ENCODE results near the gene KRTAP2-1. TPM values are rescaled to one million over a fixed set of nuclear protein-coding genes. Genes with fewer than 3 reads are reported as not detected.
"Not testable (repeated sequence)": the region's sequence is repeated elsewhere in the genome, so short reads cannot be mapped to it uniquely, and the experiment has no call there.

The KRTAP2-1 gene
- total RNA-seq, 2 donors from 2014 or later = not detected

GRCh38 chr17:41042953-41043352, 4.2 kb downstream of the KRTAP2-1 start:
- Mint-ChIP-seq H3K4me3 (no peak overlapping the region), H3K27me3 (peaks cover 25 to 40% of the 10 kb centered on the region in 2 donors), H3K9me3 (peaks cover 3% of the 10 kb centered on the region), H3K4me1 (ENCODE audit: low read depth in 2 of 2) (peaks cover 0 to 4% of the 10 kb centered on the region in 2 donors), H3K36me3 (peaks cover 5% of the 10 kb centered on the region), H3K27ac (no peak overlapping the region)
- ATAC-seq (no peak), DNase-seq (ENCODE audit: low spot score) (no peak)

GRCh38 chr17:41040783-41041571, 6.1 kb downstream of the KRTAP2-1 start, which contains the start of gene KRTAP1-1:
Gene KRTAP1-1, minus strand, starts transcription at chr17:41041450. Its CDS starts 53 bp downstream, at chr17:41041397.
- ATAC-seq; H3K27ac Mint-ChIP-seq; DNase-seq (ENCODE audit: low spot score): not testable (repeated sequence)

GRCh38 chr17:41037853-41038350, 9.2 kb downstream of the KRTAP2-1 start:
- no peak for ATAC-seq
- H3K4me1 Mint-ChIP-seq (ENCODE audit: low read depth in 2 of 2) = no peaks in the 10 kb centered on the region

More at GRCh38 chr17:41040783-41041571, 6.1 kb downstream of the KRTAP2-1 start, which contains the start of gene KRTAP1-1:
- H3K4me1 Mint-ChIP-seq (ENCODE audit: low read depth in 2 of 2); H3K9me3 Mint-ChIP-seq; H3K4me3 Mint-ChIP-seq; H3K36me3 Mint-ChIP-seq: not testable (repeated sequence)
- H3K27me3 Mint-ChIP-seq = peaks cover 30 to 41% of the 10 kb centered on the region in 2 donors

GRCh38 chr17:41034346-41034935, 12.7 kb downstream of the KRTAP2-1 start, which contains the start of gene KRTAP1-3:
Gene KRTAP1-3, minus strand, starts transcription at chr17:41034874. Its CDS starts 53 bp downstream, at chr17:41034821.
- DNase-seq (ENCODE audit: low spot score); H3K4me1 Mint-ChIP-seq (ENCODE audit: low read depth in 2 of 2): not testable (repeated sequence)
- peaks cover 33 to 52% of the 10 kb centered on the region in 2 donors for H3K27me3 Mint-ChIP-seq

More at GRCh38 chr17:41037853-41038350, 9.2 kb downstream of the KRTAP2-1 start:
- Mint-ChIP-seq H3K36me3 (no peaks in the 10 kb centered on the region), H3K4me3 (no peak overlapping the region), H3K27ac (no peak overlapping the region), H3K27me3 (peaks cover 37 to 53% of the 10 kb centered on the region in 2 donors), H3K9me3 (no peaks in the 10 kb centered on the region)
- no peak for DNase-seq (ENCODE audit: low spot score)

GRCh38 chr17:41029633-41030245, 17.4 kb downstream of the KRTAP2-1 start, which contains the start of gene KRTAP1-4:
Gene KRTAP1-4, minus strand, starts transcription at chr17:41030195. Its CDS starts 117 bp downstream, at chr17:41030078.
- no peaks in the 10 kb centered on the region for H3K9me3 Mint-ChIP-seq
- no peak for ATAC-seq
- no peaks in the 10 kb centered on the region for H3K4me1 Mint-ChIP-seq (ENCODE audit: low read depth in 2 of 2)
- H3K36me3 Mint-ChIP-seq = no peaks in the 10 kb centered on the region
- H3K27ac Mint-ChIP-seq = no peak within 1 kb of the TSS
- no peak for DNase-seq (ENCODE audit: low spot score)
- H3K4me3 Mint-ChIP-seq = no peak within 1 kb of the TSS
- H3K27me3 Mint-ChIP-seq = peaks cover 23 to 61% of the 10 kb centered on the region in 2 donors

More at GRCh38 chr17:41034346-41034935, 12.7 kb downstream of the KRTAP2-1 start, which contains the start of gene KRTAP1-3:
- ATAC-seq = peak; percentile 28 to 31
- H3K36me3 Mint-ChIP-seq, H3K9me3 Mint-ChIP-seq, H3K27ac Mint-ChIP-seq, H3K4me3 Mint-ChIP-seq: not testable (repeated sequence)

GRCh38 chr17:41026715-41027471, 20.2 kb downstream of the KRTAP2-1 start, which contains the start of gene KRTAP1-5:
Gene KRTAP1-5, minus strand, starts transcription at chr17:41027208. Its CDS starts 53 bp downstream, at chr17:41027155.
- no peak within 1 kb of the TSS for H3K4me3 Mint-ChIP-seq
- no peaks in the 10 kb centered on the region for H3K4me1 Mint-ChIP-seq (ENCODE audit: low read depth in 2 of 2)
- no peaks in the 10 kb centered on the region for H3K9me3 Mint-ChIP-seq
- no peak for ATAC-seq
- no peak within 1 kb of the TSS for H3K27ac Mint-ChIP-seq
- no peaks in the 10 kb centered on the region for H3K36me3 Mint-ChIP-seq
- H3K27me3 Mint-ChIP-seq = peaks cover 21 to 57% of the 10 kb centered on the region in 2 donors
- DNase-seq (ENCODE audit: low spot score) = no peak

GRCh38 chr17:41024697-41025096, 22.4 kb downstream of the KRTAP2-1 start:
- no peak overlapping the region for H3K27ac Mint-ChIP-seq
- no peaks in the 10 kb centered on the region for H3K36me3 Mint-ChIP-seq
- DNase-seq (ENCODE audit: low spot score) = no peak
- ATAC-seq = no peak
- peaks cover 17 to 44% of the 10 kb centered on the region in 2 donors for H3K27me3 Mint-ChIP-seq
- no peaks in the 10 kb centered on the region for H3K4me1 Mint-ChIP-seq (ENCODE audit: low read depth in 2 of 2)
- no peak overlapping the region for H3K4me3 Mint-ChIP-seq
- no peaks in the 10 kb centered on the region for H3K9me3 Mint-ChIP-seq

- no peaks in the 10 kb centered on the region for H3K36me3 Mint-ChIP-seq
- no peaks in the 10 kb centered on the region for H3K4me1 Mint-ChIP-seq (ENCODE audit: low read depth in 2 of 2)
- H3K27ac Mint-ChIP-seq = no peak overlapping the region
- DNase-seq (ENCODE audit: low spot score) (no peak), ATAC-seq (no peak)
- H3K4me3 Mint-ChIP-seq = no peak overlapping the region
- H3K9me3 Mint-ChIP-seq = no peaks in the 10 kb centered on the region
- H3K27me3 Mint-ChIP-seq = peaks cover 16 to 26% of the 10 kb centered on the region in 2 donors
Observed at GRCh38 chr17:41020336-41020735, 26.8 kb downstream of the KRTAP2-1 start.

- DNase-seq (ENCODE audit: low spot score) (no peak), ATAC-seq (no peak)
- Mint-ChIP-seq H3K27ac (no peak overlapping the region), H3K27me3 (peaks cover 16 to 29% of the 10 kb centered on the region in 2 donors), H3K4me3 (no peak overlapping the region), H3K4me1 (ENCODE audit: low read depth in 2 of 2) (no peaks in the 10 kb centered on the region), H3K36me3 (no peaks in the 10 kb centered on the region), H3K9me3 (no peaks in the 10 kb centered on the region)
Observed at GRCh38 chr17:41019415-41019814, 27.7 kb downstream of the KRTAP2-1 start.

GRCh38 chr17:41018541-41018940, 28.6 kb downstream of the KRTAP2-1 start:
- H3K4me3 Mint-ChIP-seq = no peak overlapping the region
- DNase-seq (ENCODE audit: low spot score) (no peak), ATAC-seq (no peak)
- no peaks in the 10 kb centered on the region for H3K9me3 Mint-ChIP-seq
- peaks cover 16 to 29% of the 10 kb centered on the region in 2 donors for H3K27me3 Mint-ChIP-seq
- H3K27ac Mint-ChIP-seq = no peak overlapping the region
- H3K4me1 Mint-ChIP-seq (ENCODE audit: low read depth in 2 of 2) = no peaks in the 10 kb centered on the region
- no peaks in the 10 kb centered on the region for H3K36me3 Mint-ChIP-seq

GRCh38 chr17:41016578-41017215, 30.4 kb downstream of the KRTAP2-1 start:
- peaks cover 17 to 35% of the 10 kb centered on the region in 2 donors for H3K27me3 Mint-ChIP-seq
- no peaks in the 10 kb centered on the region for H3K9me3 Mint-ChIP-seq
- H3K4me1 Mint-ChIP-seq (ENCODE audit: low read depth in 2 of 2) = no peaks in the 10 kb centered on the region
- H3K27ac Mint-ChIP-seq = no peak overlapping the region
- H3K4me3 Mint-ChIP-seq = no peak overlapping the region
- ATAC-seq (no peak), DNase-seq (ENCODE audit: low spot score) (no peak)
- no peaks in the 10 kb centered on the region for H3K36me3 Mint-ChIP-seq

GRCh38 chr17:41015454-41015853, 31.7 kb downstream of the KRTAP2-1 start:
- Mint-ChIP-seq H3K36me3 (no peaks in the 10 kb centered on the region), H3K4me1 (ENCODE audit: low read depth in 2 of 2) (no peaks in the 10 kb centered on the region), H3K9me3 (no peaks in the 10 kb centered on the region), H3K27me3 (peaks cover 23 to 46% of the 10 kb centered on the region in 2 donors), H3K4me3 (no peak overlapping the region), H3K27ac (no peak overlapping the region)
- DNase-seq (ENCODE audit: low spot score) (no peak), ATAC-seq (no peak)

Measured in natural killer cell treated with Interleukin-12 subunit alpha and Interleukin-12 subunit beta and Interleukin-15 and Interleukin-18, amount 100 ng/mL, for 72 hours (primary cell).